ENCODE measurements around the gene PTPDC1.

DNA sequence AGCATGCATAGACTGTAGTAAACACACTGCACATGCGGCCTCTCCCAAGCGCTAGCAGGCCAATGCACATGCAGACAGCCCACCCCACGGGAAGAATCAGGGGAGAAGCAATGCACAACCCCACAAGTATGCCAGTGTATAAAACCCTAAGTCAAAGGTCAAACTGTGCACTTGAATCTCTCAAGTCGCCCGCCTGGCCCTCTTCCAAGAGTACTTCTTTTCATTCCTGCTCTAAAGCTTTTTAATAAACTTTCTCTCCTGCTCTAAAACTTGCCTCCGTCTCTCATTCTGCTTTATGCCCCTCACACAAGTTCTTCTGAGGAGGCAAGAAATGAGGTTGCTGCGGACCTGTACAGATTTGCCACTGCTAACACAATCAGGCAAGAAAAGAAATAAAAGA lies 50.4 kb downstream of the PTPDC1 start:
- TF ChIP-seq, protein P1, sequence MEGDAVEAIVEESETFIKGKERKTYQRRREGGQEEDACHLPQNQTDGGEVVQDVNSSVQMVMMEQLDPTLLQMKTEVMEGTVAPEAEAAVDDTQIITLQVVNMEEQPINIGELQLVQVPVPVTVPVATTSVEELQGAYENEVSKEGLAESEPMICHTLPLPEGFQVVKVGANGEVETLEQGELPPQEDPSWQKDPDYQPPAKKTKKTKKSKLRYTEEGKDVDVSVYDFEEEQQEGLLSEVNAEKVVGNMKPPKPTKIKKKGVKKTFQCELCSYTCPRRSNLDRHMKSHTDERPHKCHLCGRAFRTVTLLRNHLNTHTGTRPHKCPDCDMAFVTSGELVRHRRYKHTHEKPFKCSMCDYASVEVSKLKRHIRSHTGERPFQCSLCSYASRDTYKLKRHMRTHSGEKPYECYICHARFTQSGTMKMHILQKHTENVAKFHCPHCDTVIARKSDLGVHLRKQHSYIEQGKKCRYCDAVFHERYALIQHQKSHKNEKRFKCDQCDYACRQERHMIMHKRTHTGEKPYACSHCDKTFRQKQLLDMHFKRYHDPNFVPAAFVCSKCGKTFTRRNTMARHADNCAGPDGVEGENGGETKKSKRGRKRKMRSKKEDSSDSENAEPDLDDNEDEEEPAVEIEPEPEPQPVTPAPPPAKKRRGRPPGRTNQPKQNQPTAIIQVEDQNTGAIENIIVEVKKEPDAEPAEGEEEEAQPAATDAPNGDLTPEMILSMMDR (IDR thresholded peaks at IDR 0.05): no peak
- no peak for TF ChIP-seq POLR2A (IDR thresholded peaks at IDR 0.05)
